HG02588 (cell line): ENCODE data around the gene GSDMA.

Experiments used
- ATAC-seq: cut with Tn5 transposase; IDR thresholded peaks from one replicate; pipeline ENCODE4 v1.9.1; 2021; ENCODE audit warnings: mild to moderate bottlenecking, moderate library complexity; ENCODE audit not compliant: unreplicated experiment

Gene GSDMA

DNA sequence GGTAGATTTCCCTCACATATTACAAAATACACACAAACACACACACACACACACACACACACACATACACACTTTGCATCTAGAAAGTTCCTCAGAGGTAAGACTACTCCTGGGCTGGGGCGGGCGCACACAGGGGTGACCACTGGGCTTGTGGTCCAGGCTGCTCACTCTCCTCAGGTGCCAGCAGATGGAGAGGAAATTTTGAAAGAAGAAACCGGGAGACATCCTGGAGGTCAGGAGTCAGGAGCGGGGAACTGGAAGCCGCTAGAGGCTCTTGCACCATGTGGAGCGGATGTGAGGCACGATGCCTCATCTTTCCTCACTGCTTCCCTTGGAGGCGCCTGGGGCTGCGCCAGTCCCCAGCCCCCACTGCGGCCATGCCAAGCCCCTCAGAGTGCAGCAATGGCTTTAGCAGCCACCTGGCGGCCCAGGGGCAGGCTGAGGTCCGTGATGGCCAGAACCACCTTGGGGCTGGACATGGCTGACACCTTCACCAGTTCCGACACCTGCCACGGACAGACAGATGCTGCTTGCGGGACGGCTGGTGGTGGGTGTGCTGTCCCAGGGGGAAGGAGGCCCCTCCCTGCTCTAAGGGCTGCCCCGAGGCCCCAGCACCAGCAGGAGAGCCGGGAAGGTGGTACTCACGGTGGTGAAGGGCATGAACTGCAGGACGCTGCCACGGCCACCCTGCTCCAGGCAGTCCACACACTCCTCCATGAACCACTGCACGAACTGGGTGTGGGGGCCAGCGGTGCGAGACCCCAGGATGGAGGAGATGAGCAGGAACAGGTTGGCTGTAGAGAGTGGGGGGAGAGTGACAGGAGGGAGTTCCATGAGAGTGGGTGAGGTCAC, 56.6 kb downstream of the GSDMA start:
- no peak for ATAC-seq

DNA sequence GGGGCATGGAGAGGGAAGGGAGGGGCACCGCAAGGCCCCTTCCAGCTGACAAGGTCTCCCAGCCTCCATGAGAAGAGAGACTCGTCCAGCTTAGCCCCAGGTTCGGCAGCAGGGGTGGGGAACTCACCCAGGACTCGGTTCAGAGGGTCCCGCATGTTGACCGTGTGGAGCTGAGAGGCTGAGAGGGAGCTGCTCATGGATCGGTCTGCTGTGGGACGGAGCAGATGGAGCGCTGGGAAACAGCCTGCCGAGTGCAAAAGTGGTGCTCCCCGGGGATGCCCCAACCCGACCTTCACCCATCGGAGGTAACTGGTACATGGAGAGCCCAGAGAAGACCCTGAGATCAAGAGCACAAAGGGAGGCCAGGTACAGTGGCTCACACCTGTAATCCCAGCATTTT, 57.3 kb downstream of the GSDMA start:
- no peak for ATAC-seq

DNA sequence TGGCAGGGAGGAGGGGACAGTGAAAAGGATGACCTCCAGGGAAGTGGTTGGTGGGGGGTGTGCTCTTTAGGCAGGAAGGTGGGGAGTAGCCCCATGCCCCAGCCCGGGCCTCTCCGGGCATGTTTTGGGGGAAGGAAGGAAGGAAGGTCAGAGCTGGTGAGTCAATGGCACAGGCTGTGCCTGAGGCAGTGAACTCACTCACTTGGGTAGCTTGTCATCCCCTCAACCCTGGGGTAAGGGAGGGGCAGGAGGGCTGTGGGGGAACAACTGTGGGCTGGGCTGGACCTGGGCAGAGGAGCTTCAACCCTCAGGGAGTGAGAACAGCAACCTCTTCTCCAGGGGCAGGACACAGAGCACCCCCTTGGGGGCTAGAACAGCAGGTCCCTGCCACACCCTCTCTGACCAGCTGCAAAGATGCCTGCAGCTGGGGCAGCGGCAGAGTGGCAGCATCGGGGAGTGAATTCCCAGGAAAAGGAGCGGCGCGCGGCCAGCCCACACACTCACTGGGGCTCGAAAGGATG, 58.7 kb downstream of the GSDMA start:
- no peak for ATAC-seq

DNA sequence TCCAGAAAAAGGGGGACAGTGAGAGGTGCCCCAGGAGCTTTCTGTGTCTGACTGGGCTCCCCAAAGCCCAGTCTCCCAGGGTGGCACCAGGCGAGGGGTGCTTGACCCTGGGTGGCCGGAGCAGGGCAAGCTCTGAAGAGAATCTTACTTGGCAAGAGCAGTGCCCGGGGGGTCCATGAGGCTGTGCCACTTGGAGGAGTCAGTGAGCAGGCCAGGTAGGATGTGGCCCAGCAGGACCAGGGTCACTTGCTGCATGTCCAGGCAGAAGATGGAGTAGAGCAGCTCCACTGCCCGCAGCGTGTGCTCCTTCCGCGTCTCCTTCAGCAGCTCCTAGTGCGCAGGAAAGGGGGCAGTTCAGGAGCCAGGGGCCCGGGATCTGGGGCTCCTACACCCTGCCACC, 59.7 kb downstream of the GSDMA start:
- no peak for ATAC-seq

DNA sequence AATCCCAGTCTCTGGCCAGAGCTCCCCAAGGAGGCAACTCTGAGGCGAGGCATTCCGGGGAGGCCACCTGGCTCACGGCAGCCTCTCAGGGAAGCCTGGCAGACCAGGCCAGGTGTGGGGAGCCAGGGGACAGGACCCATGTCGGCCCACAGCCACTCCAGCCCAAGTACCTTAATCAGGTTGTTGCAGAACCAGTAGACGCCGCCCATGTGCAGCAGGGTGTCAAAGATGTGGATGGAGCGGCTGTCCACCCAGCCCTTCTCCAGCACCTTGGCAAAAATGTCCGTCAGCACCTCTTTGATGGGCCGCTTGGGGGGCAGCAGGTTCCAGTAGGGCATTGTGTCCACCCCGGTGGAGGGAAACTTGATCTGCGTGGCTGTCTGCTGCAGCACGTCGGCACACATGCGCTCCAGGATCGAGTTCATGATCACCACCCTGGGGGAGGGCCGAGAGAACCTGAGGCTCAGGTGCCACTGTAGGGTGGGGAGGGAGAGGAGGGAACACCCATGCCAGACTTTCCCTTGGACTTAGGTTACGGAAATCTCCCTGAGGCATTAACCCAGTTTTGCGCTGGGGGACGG, 60.2 kb downstream of the GSDMA start:
- ATAC-seq, result no peak

DNA sequence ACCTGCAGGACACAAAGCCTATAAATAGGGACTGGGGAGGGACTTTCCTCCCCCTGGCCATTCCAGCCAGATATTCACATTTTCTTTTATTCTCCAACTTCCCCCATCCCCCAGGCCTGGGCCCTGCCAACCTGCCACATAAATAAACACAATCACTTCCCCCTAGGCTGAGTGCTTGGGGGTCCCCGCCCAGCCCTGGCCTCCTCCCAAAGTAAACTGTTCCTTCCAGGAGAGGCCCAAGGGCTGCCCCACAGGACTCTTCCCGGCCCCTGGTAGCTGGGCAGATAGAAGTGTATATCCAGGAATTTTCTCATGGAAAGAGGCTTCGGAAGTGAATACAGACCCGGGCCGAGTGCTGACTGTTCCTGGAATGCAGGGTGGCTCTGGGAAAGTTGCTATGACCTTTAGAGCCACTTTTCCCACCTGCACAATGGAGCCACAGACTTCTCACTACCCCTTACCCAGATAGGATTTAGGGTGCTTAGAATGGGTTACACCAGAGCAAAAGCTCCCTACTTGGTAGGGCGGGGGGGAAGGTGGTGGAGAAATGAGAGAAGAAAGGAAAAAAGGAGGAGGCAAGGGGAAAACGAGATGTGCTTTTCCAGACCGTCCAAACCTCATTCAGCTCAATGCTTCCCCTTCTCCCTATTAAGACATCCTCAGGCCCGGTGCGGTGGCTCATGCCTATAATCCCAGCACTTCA, 60.9 kb downstream of the GSDMA start:
- ATAC-seq, result no peak

DNA sequence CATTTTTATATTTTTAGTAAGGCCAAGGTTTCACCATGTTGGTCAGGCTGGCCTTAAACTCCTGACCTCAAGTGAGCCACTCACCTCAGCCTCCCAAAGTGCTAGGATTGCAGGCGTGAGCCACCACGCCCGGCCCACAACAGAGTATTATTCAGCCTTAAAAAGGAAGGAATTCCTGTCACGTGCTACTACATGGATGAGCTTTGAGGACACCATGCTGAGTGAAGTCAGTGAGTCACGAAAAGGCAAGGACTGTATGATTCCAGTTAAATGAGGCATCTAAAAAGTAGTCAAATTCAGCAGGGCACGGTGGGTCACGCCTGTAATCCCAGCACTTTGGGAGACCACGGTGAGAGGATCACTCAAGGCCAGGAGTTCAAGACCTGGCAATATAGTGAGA, 62.1 kb downstream of the GSDMA start:
- no peak for ATAC-seq

DNA sequence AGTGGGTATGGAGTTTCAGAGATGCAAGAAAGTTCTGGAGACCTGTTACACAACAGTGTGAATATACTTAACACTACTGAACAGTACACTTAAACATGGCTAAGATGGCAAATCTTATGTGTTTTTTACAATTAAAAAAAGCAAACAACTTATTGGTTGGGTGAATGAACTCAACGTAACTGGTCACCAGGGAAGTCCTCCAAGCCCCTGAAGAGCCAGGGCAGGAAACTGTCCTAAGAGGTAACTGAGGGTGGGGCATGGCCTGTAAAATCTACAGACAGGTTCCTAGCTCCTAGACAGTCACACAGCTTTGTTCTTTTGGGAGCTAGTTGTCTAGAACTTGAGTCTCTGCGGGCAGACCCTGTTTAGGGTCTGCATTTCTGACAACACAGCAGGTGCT, 62.8 kb downstream of the GSDMA start:
- ATAC-seq, result no peak

DNA sequence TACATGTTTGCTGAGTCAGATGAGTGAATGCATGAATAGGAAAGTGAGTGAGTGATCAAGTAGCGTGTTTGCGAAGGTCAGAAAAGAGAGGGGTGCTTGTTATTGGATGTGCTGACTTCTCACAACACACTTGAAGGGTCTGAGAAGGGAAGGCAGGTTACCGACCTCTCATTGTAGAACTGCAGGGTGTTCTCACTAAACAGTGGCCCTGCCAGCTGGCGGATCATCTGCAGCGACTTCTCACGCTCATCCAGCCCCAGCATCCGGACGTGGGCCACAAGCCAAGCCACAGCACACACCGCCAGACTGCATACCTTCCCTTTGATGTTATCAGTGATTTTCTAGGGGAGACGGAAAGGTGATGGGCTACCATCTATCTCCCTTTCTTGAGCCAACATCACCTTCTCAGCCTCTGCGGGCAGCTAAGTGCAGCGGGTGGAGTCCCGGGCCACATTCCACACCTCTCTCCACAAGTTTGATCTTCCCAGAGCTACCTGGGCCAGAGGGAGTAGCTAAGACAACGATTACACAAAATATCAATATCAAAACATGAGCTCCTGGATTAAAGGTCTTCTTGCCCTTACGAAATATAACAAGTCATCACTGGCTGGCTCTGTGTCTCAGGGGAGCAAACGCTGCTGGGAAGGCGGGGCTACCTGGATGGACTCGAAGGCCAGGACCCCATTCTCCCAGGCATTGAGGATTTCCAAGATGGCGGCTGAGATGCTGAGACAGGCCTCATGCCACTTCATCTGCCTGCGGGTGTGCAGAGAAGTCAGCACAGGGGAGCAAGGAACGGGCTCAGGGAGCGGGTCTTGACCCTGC, 63.4 kb downstream of the GSDMA start:
- ATAC-seq, result no peak

DNA sequence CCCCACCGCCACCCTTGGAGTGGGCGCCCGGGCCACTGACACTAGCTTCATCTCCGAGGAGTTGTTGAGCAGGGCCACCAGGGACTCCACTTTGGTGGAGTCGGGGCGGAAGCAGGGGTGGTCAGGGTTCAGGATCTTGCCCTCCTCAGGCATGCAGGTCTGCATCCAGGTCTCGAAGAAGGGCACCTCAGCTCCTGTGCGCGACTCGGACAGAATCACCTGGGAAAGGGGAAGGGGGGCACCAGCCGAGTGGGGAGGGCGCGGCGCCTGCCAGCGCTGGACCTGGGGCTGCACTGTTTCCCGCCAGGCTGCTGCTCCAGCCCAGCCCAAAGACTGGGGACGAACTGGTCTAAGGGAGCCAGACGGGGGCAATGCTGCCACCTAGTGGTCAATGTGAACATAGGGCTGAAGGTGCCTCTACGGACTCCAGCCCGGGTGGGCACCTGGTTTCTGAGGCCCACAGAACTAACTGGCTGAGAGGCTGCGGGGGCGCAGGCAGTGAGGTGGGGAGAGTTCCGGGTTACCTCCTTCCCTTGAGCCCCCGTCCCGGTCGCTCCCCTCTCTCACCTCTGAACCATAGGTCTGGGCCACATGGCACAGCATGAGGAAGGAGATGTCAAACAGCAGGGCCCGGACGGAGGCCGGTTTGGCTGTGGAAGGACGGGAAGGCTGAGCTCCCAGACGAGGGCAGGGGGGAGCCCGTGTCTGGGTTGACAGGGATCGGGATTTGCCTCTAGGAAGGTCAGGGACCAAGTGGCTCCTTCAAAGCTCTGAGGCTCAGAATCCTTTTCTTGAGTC, 64.2 kb downstream of the GSDMA start:
- no peak for ATAC-seq
